Measurements from ENCODE around the gene UMODL1. TPM values are rescaled to one million over a fixed set of nuclear protein-coding genes. Genes with fewer than 3 reads are reported as not detected.

Gene UMODL1
- total and polyA plus RNA-seq, 9 donors = 0.01 to 2.2 (median 0.24) TPM; not detected in 5

GRCh38 chr21:42102526-42102925, 31.4 kb downstream of the UMODL1 start:
- no peak overlapping the region for H3K4me3 ChIP-seq
- no peaks in the 10 kb centered on the region for H3K4me1 ChIP-seq (ENCODE audit: insufficient read depth)
- DNase-seq = no peak
- no peaks in the 10 kb centered on the region for H3K36me3 ChIP-seq
- 77 to 86% (median 84%) methylated on average over 5 of the region's 5 CpGs for WGBS, 3 donors
- no peak overlapping the region for H3K27ac ChIP-seq
- no peaks in the 10 kb centered on the region for H3K9me3 ChIP-seq
- intact Hi-C loops (cut with DNase I) = no loop called here
- H3K27me3 ChIP-seq = no peaks in the 10 kb centered on the region
- TF ChIP-seq EP300 (IDR thresholded peaks at IDR 0.05) (no peak), CTCF (IDR thresholded peaks at IDR 0.05) (no peak), POLR2A (IDR thresholded peaks at IDR 0.05) (no peak)

- no peak for DNase-seq
- no peak for TF ChIP-seq CTCF (IDR thresholded peaks at IDR 0.05)
- no peak for TF ChIP-seq EP300 (IDR thresholded peaks at IDR 0.05)
- no peak for TF ChIP-seq POLR2A (IDR thresholded peaks at IDR 0.05)
- Histone ChIP-seq H3K36me3 (no peaks in the 10 kb centered on the region), H3K4me3 (no peak overlapping the region), H3K27me3 (no peaks in the 10 kb centered on the region), H3K27ac (no peak overlapping the region), H3K9me3 (no peaks in the 10 kb centered on the region), H3K4me1 (ENCODE audit: insufficient read depth) (no peaks in the 10 kb centered on the region)
- intact Hi-C loops (cut with DNase I) = no loop called here
- 23 to 48% (median 24%) methylated on average over 1 of the region's 1 CpG for WGBS, 3 donors
These were observed 31.9 kb downstream of the UMODL1 start for GRCh38 chr21:42102991-42103390.

- Histone ChIP-seq H3K4me3 (no peak overlapping the region), H3K27me3 (no peaks in the 10 kb centered on the region), H3K4me1 (ENCODE audit: insufficient read depth) (no peaks in the 10 kb centered on the region), H3K9me3 (no peaks in the 10 kb centered on the region), H3K36me3 (no peaks in the 10 kb centered on the region), H3K27ac (no peak overlapping the region)
- DNase-seq = no peak
- no peak for TF ChIP-seq CTCF (IDR thresholded peaks at IDR 0.05)
- TF ChIP-seq POLR2A (IDR thresholded peaks at IDR 0.05) = no peak
- no peak for TF ChIP-seq EP300 (IDR thresholded peaks at IDR 0.05)
- 88 to 94% (median 90%) methylated on average over 13 of the region's 13 CpGs for WGBS, 3 donors
- intact Hi-C loops (cut with DNase I) = no loop called here
These were observed 32.7 kb downstream of the UMODL1 start for GRCh38 chr21:42103843-42104242.

GRCh38 chr21:42105476-42106315, 34.6 kb downstream of the UMODL1 start:
- 80 to 82% (median 80%) methylated on average over 26 of the region's 26 CpGs for WGBS, 3 donors
- Histone ChIP-seq H3K4me3 (no peak overlapping the region), H3K36me3 (no peaks in the 10 kb centered on the region), H3K4me1 (ENCODE audit: insufficient read depth) (no peaks in the 10 kb centered on the region), H3K9me3 (no peaks in the 10 kb centered on the region), H3K27me3 (no peaks in the 10 kb centered on the region), H3K27ac (no peak overlapping the region)
- TF ChIP-seq POLR2A (IDR thresholded peaks at IDR 0.05) (no peak), CTCF (IDR thresholded peaks at IDR 0.05) (no peak), EP300 (IDR thresholded peaks at IDR 0.05) (no peak)
- intact Hi-C loops (cut with DNase I) = no loop called here
- no peak for DNase-seq

Measured in ovary (tissue), 9 donors.